HG03196 (cell line): ENCODE data around the gene SLC25A34.

Source experiments
- ATAC-seq: cut with Tn5 transposase; IDR thresholded peaks from one replicate; pipeline ENCODE4 v1.9.1; 2021; ENCODE audit not compliant: unreplicated experiment

Gene SLC25A34

DNA sequence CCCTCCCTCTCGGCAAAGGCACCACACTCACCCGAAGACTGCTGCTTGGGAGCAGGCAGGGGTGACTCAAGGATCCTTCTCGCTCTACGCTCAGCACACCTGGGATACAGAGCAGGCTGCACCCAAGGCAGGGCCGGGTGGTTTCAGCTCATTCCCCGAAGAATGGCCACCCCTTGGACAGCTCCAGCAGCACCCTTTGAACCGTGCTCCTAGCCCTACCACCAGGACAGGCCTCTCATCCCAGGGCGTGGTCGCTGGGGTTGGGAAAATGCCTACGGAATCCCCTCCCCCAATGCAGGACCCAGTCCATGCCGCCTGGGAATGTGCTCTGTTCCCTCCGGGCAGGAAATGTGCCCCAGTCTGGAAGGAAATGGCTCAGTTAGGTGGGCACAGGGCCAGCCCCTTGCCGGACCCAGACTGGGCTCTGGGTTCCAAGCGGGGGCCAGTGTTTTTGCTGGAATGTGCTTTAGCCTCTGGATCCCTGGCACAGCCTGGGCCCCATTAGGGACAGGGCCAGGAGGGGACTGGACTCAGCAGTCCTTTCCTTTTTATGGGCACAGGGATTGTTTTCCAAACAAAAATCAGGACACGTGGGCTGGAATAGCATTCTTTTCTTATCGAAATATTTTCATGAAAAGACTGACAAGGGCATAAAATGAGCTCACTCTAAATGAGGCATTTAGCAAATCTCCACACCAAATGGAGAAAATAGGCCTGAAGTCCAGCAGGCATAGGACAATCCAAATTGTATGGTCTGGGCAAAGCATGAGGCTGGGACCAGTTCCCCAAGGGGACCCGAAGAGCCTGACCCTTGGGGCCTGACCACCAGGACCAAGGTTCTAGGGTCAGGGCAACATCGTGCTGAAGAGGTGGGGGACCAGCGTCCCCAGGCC, 13.6 kb downstream of the SLC25A34 start:
- ATAC-seq: no peak

GRCh38 chr1:15750924-15751323, 14.9 kb downstream of the SLC25A34 start:
- no peak for ATAC-seq

DNA sequence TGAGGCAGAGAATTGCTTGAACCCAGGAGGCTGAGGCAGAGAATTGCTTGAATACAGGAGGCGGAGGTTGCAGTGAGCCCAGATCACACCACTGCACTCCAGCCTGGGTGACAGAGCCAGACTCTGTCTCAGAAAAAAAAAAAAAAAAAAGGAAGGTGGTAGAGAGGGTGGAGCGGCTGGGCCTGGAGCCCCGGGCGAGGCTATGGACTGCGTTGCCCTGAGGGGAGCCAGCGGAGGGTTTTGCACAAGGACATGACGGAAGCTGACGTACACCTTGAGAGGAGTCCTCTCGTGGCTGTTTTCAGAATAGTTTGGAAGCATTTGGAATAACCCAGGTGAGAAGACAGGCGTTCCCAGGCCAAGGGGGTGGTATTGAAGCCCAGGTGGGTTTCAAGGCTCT, 15.7 kb downstream of the SLC25A34 start:
- ATAC-seq: no peak

GRCh38 chr1:15753776-15754175, 17.7 kb downstream of the SLC25A34 start:
- ATAC-seq: no peak

DNA sequence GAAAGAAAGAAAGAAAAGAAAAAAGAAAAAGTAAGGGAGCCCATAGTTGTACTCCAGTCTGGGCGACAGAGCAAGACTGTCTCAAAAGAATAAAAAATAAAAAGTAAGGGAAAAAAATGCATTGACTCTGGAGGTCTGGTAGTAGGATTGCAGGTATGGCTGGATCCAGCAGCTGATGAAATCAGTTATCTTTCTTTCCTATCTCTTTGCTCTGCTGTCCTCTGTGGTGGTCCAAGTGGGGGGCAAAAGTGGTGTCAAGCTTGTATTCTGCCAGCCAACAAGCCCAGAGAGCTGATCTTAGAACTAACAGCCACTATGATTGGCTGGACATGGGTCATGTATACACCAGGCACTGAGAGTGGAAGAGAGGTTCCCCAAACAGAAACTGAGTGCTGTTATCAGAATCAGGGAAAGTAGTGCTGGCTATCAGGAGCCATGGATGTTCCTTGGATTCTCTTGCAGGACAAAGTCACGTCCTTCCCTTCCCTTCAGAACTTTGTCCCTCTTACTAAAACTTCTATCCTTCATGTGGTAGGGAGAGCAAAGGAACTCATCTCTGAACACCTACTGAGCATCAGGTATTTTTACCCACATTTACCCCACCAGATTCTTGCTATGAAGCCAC, 19.1 kb downstream of the SLC25A34 start:
- ATAC-seq: no peak

DNA sequence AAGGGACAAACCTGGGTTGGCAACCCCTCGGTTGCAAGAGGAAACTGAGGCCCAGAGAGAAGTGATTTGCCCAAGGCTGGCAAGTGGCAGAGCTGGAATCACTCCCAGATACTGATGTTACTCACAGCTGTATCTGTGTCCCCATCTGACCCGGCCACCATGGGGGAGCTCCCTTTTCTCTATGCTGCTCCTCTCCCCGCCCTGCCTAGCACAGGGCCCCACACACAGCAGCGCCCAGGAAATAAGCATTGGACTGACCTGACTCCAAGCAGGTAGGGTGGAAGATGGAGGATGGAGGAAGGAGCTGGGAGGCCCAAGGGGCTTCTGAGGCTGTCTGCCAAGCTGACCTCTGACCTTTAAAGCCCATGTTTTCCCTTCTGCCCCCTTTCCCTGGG, 19.6 kb downstream of the SLC25A34 start:
- no peak for ATAC-seq

- no peak for ATAC-seq
Measured at GRCh38 chr1:15756143-15757015, 20.3 kb downstream of the SLC25A34 start.

DNA sequence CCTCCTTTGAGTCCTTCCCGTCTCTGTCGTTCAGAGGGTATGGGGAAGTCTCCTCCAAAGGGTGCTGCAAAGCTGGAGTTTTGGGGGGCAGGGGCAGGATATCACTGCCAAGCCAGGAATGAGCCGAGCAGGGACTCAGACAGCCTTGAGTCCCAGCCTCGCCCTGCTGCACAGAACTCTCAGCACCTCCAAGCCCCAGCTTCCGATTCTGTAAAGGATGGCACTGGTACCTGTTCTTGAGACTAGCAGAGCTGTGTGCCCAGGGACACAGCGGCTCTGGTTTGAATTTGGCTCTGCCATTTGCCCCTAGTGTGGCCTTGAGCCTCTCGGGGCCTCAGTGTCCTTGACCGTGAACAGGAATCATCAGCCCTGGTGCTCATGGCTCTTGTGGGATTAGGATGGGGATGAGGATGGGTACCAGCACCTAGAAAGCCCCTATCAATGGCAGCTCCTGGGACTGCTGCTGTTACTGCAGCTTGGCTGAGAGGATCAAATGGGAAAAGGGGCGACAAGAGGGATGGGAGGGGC, 21.0 kb downstream of the SLC25A34 start:
- no peak for ATAC-seq

DNA sequence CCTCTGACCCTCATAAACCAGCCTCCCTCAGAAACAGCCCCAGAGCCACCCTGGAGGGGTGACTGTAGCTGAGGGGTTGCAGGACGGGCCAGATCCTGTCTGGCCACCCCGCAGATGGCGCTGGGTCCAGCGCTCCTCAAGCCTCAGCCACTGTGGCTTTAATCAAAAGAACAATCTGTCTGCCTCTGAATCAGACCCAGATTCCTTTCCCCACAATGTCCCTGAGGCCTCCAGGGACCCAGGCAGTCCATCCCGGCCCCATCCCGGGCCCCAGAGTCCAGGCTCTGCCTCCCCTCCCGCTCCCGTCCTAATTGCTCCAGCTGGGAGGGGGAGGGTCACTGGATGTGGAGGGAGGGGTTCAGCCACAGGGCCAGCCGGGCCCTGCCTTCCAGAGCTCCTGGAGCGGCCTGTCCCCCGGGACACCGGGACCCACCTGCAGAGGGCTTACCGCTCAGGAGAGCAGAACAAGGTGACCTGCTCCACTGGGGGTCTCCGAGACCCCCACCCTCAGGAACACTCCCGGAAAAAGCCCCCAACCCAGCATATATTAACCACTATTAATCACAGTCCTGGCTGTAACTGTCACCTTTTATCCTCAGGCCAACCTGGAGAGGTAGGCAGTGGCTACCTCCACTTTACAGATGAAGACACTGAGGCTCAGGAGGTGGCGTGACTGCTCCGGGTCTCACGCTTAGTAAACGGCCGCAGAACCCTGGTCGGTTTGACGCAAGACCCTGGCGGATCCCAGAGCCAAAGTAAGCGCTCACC, 21.7 kb downstream of the SLC25A34 start:
- no peak for ATAC-seq

GRCh38 chr1:15758343-15758931, 22.4 kb downstream of the SLC25A34 start, which contains the start of gene FBLIM1:
Gene FBLIM1, plus strand, starts transcription at chr1:15758795. Its CDS starts 6,189 bp downstream, at chr1:15764984.
- ATAC-seq: no peak

GRCh38 chr1:15758953-15759661, 23.0 kb downstream of the SLC25A34 start:
- no peak for ATAC-seq

DNA sequence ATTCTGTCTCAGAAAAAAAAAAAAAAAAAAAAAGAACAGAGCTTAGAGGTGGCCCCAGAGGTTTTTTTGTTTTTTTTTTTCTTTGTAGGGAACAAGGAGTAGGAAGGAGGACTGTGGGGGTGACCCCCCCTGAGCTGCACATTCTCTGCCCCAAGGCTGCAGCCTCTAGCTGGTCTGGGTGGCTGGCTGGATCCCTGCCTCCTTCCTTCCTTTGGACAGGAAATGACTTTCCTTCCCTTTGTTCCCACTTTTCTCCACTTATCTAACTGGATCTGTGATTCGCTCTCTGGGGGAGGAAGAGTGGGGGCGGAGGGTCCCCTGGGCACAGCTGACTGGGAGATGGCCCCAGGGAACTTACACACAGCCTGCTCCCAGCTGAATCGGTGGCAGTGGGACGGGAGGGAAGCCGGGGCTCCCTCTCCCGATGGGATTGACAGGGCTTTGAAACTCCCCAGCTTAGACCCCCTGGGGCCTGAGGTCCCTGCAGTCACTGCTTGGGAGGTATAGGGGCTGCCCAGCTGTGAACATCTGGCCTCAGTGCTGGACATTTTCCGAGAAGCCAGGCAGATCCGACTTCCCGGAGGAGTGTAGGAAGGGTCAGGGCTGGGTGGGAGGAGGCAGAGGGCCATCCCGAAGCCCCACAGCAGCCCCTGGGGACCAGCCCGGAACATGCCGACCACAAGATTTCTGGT, 24.6 kb downstream of the SLC25A34 start:
- no peak for ATAC-seq

DNA sequence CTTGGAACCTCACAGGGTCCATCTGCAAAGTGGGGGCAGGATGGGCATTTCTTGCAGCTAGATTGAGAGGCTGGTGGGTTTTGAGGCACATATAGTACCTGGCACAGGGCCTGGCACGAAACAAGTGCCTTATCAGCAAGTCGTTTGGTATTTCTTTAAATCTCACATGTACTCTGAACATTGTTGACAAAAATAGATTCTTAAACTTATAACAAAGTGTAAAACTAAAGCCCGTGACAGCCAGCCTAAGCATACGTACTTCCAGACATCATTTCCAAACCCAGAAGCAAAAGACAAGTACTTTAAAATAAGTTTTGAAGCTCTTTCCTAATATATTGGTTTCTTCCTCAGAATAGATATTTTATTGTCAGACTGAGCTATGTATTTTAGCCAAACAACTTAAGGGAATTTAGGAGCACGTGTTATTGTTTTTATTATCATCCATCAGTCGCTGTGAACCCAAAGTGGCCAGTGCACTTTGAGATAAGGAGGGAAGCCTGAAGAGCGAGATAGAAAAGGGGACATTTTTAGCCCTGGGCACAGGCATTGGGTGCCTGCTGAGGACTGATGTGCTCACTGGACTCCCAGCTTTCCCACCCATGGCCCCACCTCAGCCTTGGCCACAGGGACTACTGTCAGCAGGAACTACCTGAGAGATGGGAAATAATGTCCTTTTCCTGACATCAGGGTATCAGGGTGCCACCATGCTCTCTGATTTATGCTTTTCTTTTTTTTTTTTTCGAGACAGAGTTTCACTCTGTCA, 25.5 kb downstream of the SLC25A34 start:
- no peak for ATAC-seq

DNA sequence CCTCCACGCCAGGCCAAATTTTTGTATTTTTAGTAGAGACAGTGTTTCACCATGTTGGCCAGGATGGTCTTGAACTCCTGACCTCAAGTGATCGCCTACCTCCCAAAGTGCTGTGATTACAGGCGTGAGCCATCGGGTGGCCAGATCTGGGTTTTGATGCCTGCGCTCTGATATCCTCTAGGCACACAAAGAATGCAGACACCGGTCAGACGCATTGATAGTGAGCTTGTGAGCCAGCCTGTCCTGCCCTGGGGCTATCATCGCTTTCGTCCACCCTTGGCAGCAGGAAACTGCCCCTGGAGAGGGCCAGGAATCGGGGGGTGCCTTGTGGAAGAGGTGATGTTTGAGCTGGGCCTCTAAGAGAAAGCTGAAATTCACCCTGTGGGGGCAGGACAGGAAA, 26.5 kb downstream of the SLC25A34 start:
- no peak for ATAC-seq

- ATAC-seq: no peak
Measured at GRCh38 chr1:15764269-15764764, 28.3 kb downstream of the SLC25A34 start.

DNA sequence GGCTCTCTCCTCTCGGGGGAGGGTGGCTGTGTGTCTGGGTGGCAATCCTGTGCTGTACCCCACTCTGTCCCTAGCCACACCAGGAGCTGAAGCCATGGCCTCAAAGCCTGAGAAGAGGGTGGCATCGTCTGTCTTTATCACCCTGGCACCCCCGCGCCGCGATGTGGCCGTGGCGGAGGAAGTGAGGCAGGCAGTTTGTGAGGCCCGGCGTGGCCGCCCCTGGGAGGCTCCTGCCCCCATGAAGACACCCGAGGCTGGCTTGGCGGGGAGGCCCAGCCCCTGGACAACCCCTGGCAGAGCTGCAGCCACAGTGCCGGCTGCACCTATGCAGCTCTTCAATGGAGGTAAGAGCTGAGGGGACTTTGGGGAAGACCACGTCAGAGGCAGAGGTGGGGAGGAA, 28.8 kb downstream of the SLC25A34 start:
- ATAC-seq: no peak

DNA sequence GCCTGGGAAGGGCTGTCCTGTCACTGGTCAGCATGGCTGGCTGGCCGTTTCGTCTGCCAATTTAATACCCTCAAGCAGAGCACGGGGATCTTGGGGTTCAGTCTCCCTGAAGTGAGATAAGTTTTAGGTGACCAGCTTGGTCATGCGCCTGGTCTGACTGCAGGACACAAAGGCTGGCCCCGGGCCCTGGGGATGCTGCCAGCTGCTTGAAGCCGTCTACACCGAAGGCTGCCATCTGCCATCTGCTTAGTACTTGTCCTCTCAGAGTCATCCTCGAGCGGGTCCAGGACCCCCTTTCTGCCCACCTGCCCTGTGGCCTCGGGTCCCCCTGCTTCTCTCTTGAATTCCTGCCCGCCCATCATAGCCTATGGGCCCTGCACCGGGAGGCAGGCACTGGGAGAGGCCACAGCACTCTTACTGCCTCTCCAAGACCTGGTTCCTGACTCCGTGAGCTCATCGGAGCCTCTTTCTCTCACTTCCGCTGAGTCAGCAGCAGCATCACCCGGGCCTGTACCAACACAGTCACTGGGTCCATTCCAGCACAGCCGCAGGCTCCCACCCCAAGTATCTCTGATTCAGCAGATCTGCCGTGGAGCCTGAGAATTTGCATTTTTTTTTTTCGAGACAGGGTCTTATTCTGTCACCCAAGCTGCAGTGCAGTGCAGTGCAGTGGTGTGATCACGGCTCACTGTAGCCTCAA, 29.6 kb downstream of the SLC25A34 start:
- no peak for ATAC-seq
